T-cell (primary cell): ENCODE results near the gene ZBTB8A. TPM values are rescaled to one million over a fixed set of nuclear protein-coding genes. Genes with fewer than 3 reads are reported as not detected.

Experiments
- ATAC-seq, 4 experiments: fragments of 200-7000 bp in 3 of 4; fragments of 150-1000 bp in 1 of 4; cut with Tn5 transposase; replicated peaks in 1 of 4; 1 replicate in 3 of 4; 2 replicates in 1 of 4; pipeline ENCODE4 v1.10.0; 2021; ENCODE audit warnings: moderate library complexity in 3 of 4, mild to moderate bottlenecking in 2 of 4, moderate number of reproducible peaks in 1 of 4
- CTCF ChIA-PET, 2 donors: fragments of 300-600 bp; sonication (Branson Sonifier 250); formaldehyde crosslinking; loops; one replicate each; lab custom pipeline; 2022; ENCODE audit warnings: antibody characterized with exemption in 2 of 2; lab: Charles Lee
- POLR2A ChIA-PET, 2 donors: fragments of 300-600 bp; sonication (Branson Sonifier 250); formaldehyde crosslinking; loops; one replicate each; lab custom pipeline; 2022; ENCODE audit warnings: antibody characterized with exemption in 2 of 2; lab: Charles Lee
- DNase-seq, 35 experiments: peaks; one replicate each; pipeline versions ENCODE4 v3.0.0 to v3.0.0-alpha.2; 2013 to 2023
- H3K27ac ChIP-seq: one replicate; pipeline ENCODE4 v1.5.1; 2013; ENCODE audit warnings: low read length
- H3K27me3 ChIP-seq, 2 experiments: replicated peaks in 1 of 2; 1 replicate in 1 of 2; 2 replicates in 1 of 2; pipeline versions ENCODE4 v1.6.1 to v1.7.0; 2013; ENCODE audit warnings: low read length in 1 of 2, mixed read lengths in 1 of 2; ENCODE audit not compliant: control insufficient read depth in 2 of 2, insufficient read depth in 2 of 2; ENCODE audit errors: extremely low read depth in 1 of 2
- H3K36me3 ChIP-seq, 2 donors: 1 replicate in 1 of 2; 2 replicates in 1 of 2; pipeline versions ENCODE4 v1.6.1 to v1.7.0; 2013; ENCODE audit warnings: low read length in 1 of 2; ENCODE audit not compliant: control insufficient read depth in 2 of 2, insufficient read depth in 1 of 2; ENCODE audit errors: extremely low read depth in 1 of 2
- H3K4me1 ChIP-seq, 2 experiments: 1 replicate in 1 of 2; 2 replicates in 1 of 2; pipeline versions ENCODE4 v1.6.1 to v1.7.0; 2013; ENCODE audit warnings: low read length in 2 of 2, mixed read lengths in 1 of 2; ENCODE audit not compliant: insufficient read depth in 2 of 2, control insufficient read depth in 1 of 2; ENCODE audit errors: extremely low read depth in 1 of 2
- H3K4me3 ChIP-seq, 2 donors: 1 replicate in 1 of 2; 2 replicates in 1 of 2; pipeline versions ENCODE4 v1.5.1 to v1.7.0; 2013; ENCODE audit warnings: mild to moderate bottlenecking in 2 of 2, low read length in 1 of 2, moderate library complexity in 1 of 2; ENCODE audit not compliant: control insufficient read depth in 1 of 2; ENCODE audit errors: extremely low read depth in 1 of 2
- H3K9me3 ChIP-seq: 2 replicates; pipeline ENCODE4 v1.7.0; 2013
- H3K27ac Mint-ChIP-seq, 2 donors: one replicate each; pipeline ENCODE4 v1.8.0; 2020 to 2021; ENCODE audit warnings: mild to moderate bottlenecking in 2 of 2, mixed read lengths in 2 of 2
- H3K27me3 Mint-ChIP-seq, 2 donors: one replicate each; pipeline ENCODE4 v1.8.0; 2021 to 2022; ENCODE audit warnings: mixed read lengths in 2 of 2
- H3K36me3 Mint-ChIP-seq: one replicate; pipeline ENCODE4 v1.8.0; 2021; ENCODE audit warnings: mixed read lengths
- H3K4me1 Mint-ChIP-seq, 3 donors: one replicate each; pipeline ENCODE4 v1.8.0; 2020 to 2022; ENCODE audit warnings: mixed read lengths in 3 of 3, mild to moderate bottlenecking in 1 of 3
- H3K4me3 Mint-ChIP-seq, 3 donors: one replicate each; pipeline ENCODE4 v1.8.0; 2020 to 2022; ENCODE audit warnings: mild to moderate bottlenecking in 3 of 3, mixed read lengths in 3 of 3, moderate library complexity in 3 of 3
- H3K9me3 Mint-ChIP-seq, 3 donors: one replicate each; pipeline ENCODE4 v1.8.0; 2020 to 2022; ENCODE audit warnings: mixed read lengths in 3 of 3
- WGBS: methylation state at CpG from one replicate; pipeline ENCODE4 v1.1.5; 2013; ENCODE audit warnings: missing lambda C conversion rate; ENCODE audit not compliant: insufficient coverage; 5-methylcytosine and 5-hydroxymethylcytosine counted together
- total RNA-seq, 35 experiments: library from RNA in 6 of 35; stranded (reverse) in 6 of 35; fragments of 120-200 nt in 1 of 35; gene quantifications; one replicate each; pipeline versions ENCODE4 v1.2.1 to v1.2.4 and lab custom pipeline; 2013 to 2026

ZBTB8A gene
- total RNA-seq, 5 donors from 2014 or later (not counting 1 experiment from before 2014, with no cell fraction given), result 0.05 to 0.13 (median 0.11) TPM; not detected in 1

GRCh38 chr1:32498751-32499150 lies 40.5 kb upstream of the ZBTB8A start:
- H3K27ac Mint-ChIP-seq, result no peak overlapping the region
- 100% methylated on average over 4 of the region's 8 CpGs for WGBS
- H3K36me3 Mint-ChIP-seq, result no peaks in the 10 kb centered on the region
- no peaks in the 10 kb centered on the region for H3K9me3 Mint-ChIP-seq
- no peak overlapping the region for H3K27ac ChIP-seq
- no peaks in the 10 kb centered on the region for H3K9me3 ChIP-seq
- DNase-seq, result no peak
- no peaks in the 10 kb centered on the region for H3K36me3 ChIP-seq
- no peak overlapping the region for H3K4me3 ChIP-seq
- peak overlapping the region in 2 of 3 donors; percentile 39 to 75 for H3K4me3 Mint-ChIP-seq
- H3K4me1 Mint-ChIP-seq, result peaks cover 0 to 5% (median 2%) of the 10 kb centered on the region in 3 donors
- peaks cover 0 to 9% of the 10 kb centered on the region in 2 experiments for H3K4me1 ChIP-seq
- ATAC-seq, result no peak
- POLR2A ChIA-PET, result no interaction called here
- peaks cover 2 to 41% of the 10 kb centered on the region in 2 experiments for H3K27me3 ChIP-seq
- CTCF ChIA-PET, result no interaction called here
- peaks cover 31 to 47% of the 10 kb centered on the region in 2 donors for H3K27me3 Mint-ChIP-seq

GRCh38 chr1:32500387-32501209 lies 38.6 kb upstream of the ZBTB8A start:
- CTCF ChIA-PET, result no interaction called here
- no peak overlapping the region for H3K27ac Mint-ChIP-seq
- peak overlapping the region; percentile 75 to 81 (median 76) for H3K4me3 Mint-ChIP-seq
- DNase-seq (peak in 7 of 35 experiments; percentile 0 to 21 (median 8)), ATAC-seq (peak; percentile 57 to 74 (median 64))
- peaks cover 0 to 5% (median 2%) of the 10 kb centered on the region in 3 donors for H3K4me1 Mint-ChIP-seq
- H3K4me1 ChIP-seq, result peaks cover 0 to 9% of the 10 kb centered on the region in 2 experiments
- H3K27ac ChIP-seq, result no peak overlapping the region
- H3K36me3 Mint-ChIP-seq, result no peaks in the 10 kb centered on the region
- H3K27me3 Mint-ChIP-seq, result peaks cover 36 to 48% of the 10 kb centered on the region in 2 donors
- H3K4me3 ChIP-seq, result peak overlapping the region; percentile 11 to 59
- no peaks in the 10 kb centered on the region for H3K9me3 ChIP-seq
- under 1% methylated on average over 89 of the region's 99 CpGs for WGBS
- H3K36me3 ChIP-seq, result no peaks in the 10 kb centered on the region
- H3K27me3 ChIP-seq, result peaks cover 2 to 41% of the 10 kb centered on the region in 2 experiments
- no peaks in the 10 kb centered on the region for H3K9me3 Mint-ChIP-seq
- POLR2A ChIA-PET, result interaction anchor here in 1 of 2 donors (0.5 to 0.6 kb wide), 2 partner anchors 18 to 20 kb away, joined by 3 to 5 read pairs; no protein-coding TSS in a partner anchor

- Histone ChIP-seq H3K36me3 (no peaks in the 10 kb centered on the region), H3K9me3 (no peaks in the 10 kb centered on the region), H3K27me3 (peaks cover 2 to 42% of the 10 kb centered on the region in 2 experiments), H3K4me1 (peaks cover 0 to 9% of the 10 kb centered on the region in 2 experiments), H3K27ac (no peak overlapping the region), H3K4me3 (no peak overlapping the region)
- Mint-ChIP-seq H3K4me3 (peak overlapping the region; percentile 31 to 69 (median 51)), H3K4me1 (peaks cover 0 to 5% (median 2%) of the 10 kb centered on the region in 3 donors), H3K9me3 (no peaks in the 10 kb centered on the region), H3K27me3 (peaks cover 40 to 55% of the 10 kb centered on the region in 2 donors), H3K27ac (no peak overlapping the region), H3K36me3 (no peaks in the 10 kb centered on the region)
- WGBS, result 98% methylated on average over 8 of the region's 9 CpGs
- ChIA-PET CTCF (interaction anchor here in 1 of 2 donors (0.6 kb wide), 2 partner anchors 102 to 837 kb away, joined by 3 read pairs; no protein-coding TSS in a partner anchor), POLR2A (no interaction called here)
- DNase-seq (no peak), ATAC-seq (no peak)
Measured at GRCh38 chr1:32501865-32502264, 37.4 kb upstream of the ZBTB8A start.

- Mint-ChIP-seq H3K27ac (no peak overlapping the region), H3K4me3 (no peak overlapping the region), H3K27me3 (peaks cover 38 to 62% of the 10 kb centered on the region in 2 donors), H3K4me1 (peaks cover 0 to 5% (median 2%) of the 10 kb centered on the region in 3 donors), H3K36me3 (no peaks in the 10 kb centered on the region), H3K9me3 (no peaks in the 10 kb centered on the region)
- peaks cover 0 to 9% of the 10 kb centered on the region in 2 experiments for H3K4me1 ChIP-seq
- ATAC-seq (no peak), DNase-seq (no peak)
- POLR2A ChIA-PET, result no interaction called here
- H3K27ac ChIP-seq, result no peak overlapping the region
- H3K27me3 ChIP-seq, result peaks cover 2 to 40% of the 10 kb centered on the region in 2 experiments
- CTCF ChIA-PET, result no interaction called here
- H3K36me3 ChIP-seq, result no peaks in the 10 kb centered on the region
- WGBS, result 82% methylated on average over 7 of the region's 7 CpGs
- no peak overlapping the region for H3K4me3 ChIP-seq
- no peaks in the 10 kb centered on the region for H3K9me3 ChIP-seq
Measured at GRCh38 chr1:32503153-32503552, 36.1 kb upstream of the ZBTB8A start.

GRCh38 chr1:32507021-32507420 lies 32.2 kb upstream of the ZBTB8A start:
- no peaks in the 10 kb centered on the region for H3K9me3 ChIP-seq
- H3K27me3 Mint-ChIP-seq, result peaks cover 22 to 41% of the 10 kb centered on the region in 2 donors
- H3K4me1 Mint-ChIP-seq, result no peaks in the 10 kb centered on the region
- ChIA-PET POLR2A (interaction anchor here in 1 of 2 donors (0.6 kb wide), 1 partner anchor 36 kb away, joined by 3 read pairs; no protein-coding TSS in a partner anchor), CTCF (interaction anchor here in 1 of 2 donors (0.5 to 0.6 kb wide), 2 partner anchors 14 to 377 kb away, joined by 4 read pairs; no protein-coding TSS in a partner anchor)
- H3K4me3 Mint-ChIP-seq, result no peak overlapping the region
- peaks cover 0 to 18% of the 10 kb centered on the region in 2 experiments for H3K27me3 ChIP-seq
- no peak overlapping the region for H3K4me3 ChIP-seq
- no peak overlapping the region for H3K27ac Mint-ChIP-seq
- H3K27ac ChIP-seq, result no peak overlapping the region
- H3K4me1 ChIP-seq, result no peaks in the 10 kb centered on the region
- no peaks in the 10 kb centered on the region for H3K36me3 ChIP-seq
- WGBS, result 100% methylated on average over 1 of the region's 4 CpGs
- H3K9me3 Mint-ChIP-seq, result no peaks in the 10 kb centered on the region
- DNase-seq (no peak), ATAC-seq (no peak)
- no peaks in the 10 kb centered on the region for H3K36me3 Mint-ChIP-seq

GRCh38 chr1:32508761-32509160 lies 30.5 kb upstream of the ZBTB8A start:
- H3K4me1 Mint-ChIP-seq, result no peaks in the 10 kb centered on the region

More at GRCh38 chr1:32508761-32509160, 30.5 kb upstream of the ZBTB8A start:
- Histone ChIP-seq H3K27ac (no peak overlapping the region), H3K4me3 (no peak overlapping the region), H3K9me3 (no peaks in the 10 kb centered on the region), H3K27me3 (peaks cover 0 to 10% of the 10 kb centered on the region in 2 experiments), H3K4me1 (no peaks in the 10 kb centered on the region), H3K36me3 (no peaks in the 10 kb centered on the region)
- POLR2A ChIA-PET, result no interaction called here
- no peaks in the 10 kb centered on the region for H3K36me3 Mint-ChIP-seq
- H3K27ac Mint-ChIP-seq, result no peak overlapping the region
- H3K27me3 Mint-ChIP-seq, result peaks cover 18 to 35% of the 10 kb centered on the region in 2 donors
- DNase-seq (no peak), ATAC-seq (no peak)
- CTCF ChIA-PET, result no interaction called here
- H3K9me3 Mint-ChIP-seq, result no peaks in the 10 kb centered on the region
- H3K4me3 Mint-ChIP-seq, result no peak overlapping the region
- WGBS, result 79% methylated on average over 2 of the region's 5 CpGs
